HG03064 (cell line): ENCODE data around the gene TEAD1.

Experiments
- ATAC-seq: cut with Tn5 transposase; IDR thresholded peaks from one replicate; pipeline ENCODE4 v1.9.1; 2021; ENCODE audit warnings: low read depth; ENCODE audit not compliant: unreplicated experiment

The TEAD1 gene

GRCh38 chr11:12673924-12674570 is at the start of gene TEAD1:
Gene TEAD1 (plus strand): TSS chr11:12674421.
- ATAC-seq, result peak; percentile 79

GRCh38 chr11:12624595-12624994 is 49.6 kb upstream of the TEAD1 start:
- no peak for ATAC-seq

- ATAC-seq, result no peak
Measured at GRCh38 chr11:12625438-12626071, 48.7 kb upstream of the TEAD1 start.

GRCh38 chr11:12626616-12627015 is 47.6 kb upstream of the TEAD1 start:
- ATAC-seq, result no peak

GRCh38 chr11:12628314-12628713 is 45.9 kb upstream of the TEAD1 start:
- ATAC-seq, result no peak

GRCh38 chr11:12629601-12630313 is 44.5 kb upstream of the TEAD1 start:
- ATAC-seq, result no peak

- ATAC-seq, result no peak
Measured at GRCh38 chr11:12631651-12632050, 42.6 kb upstream of the TEAD1 start.

- ATAC-seq, result no peak
Measured at GRCh38 chr11:12634329-12634728, 39.9 kb upstream of the TEAD1 start.

- no peak for ATAC-seq
Measured at GRCh38 chr11:12636871-12637410, 37.3 kb upstream of the TEAD1 start.

GRCh38 chr11:12639388-12639787 is 34.8 kb upstream of the TEAD1 start:
- no peak for ATAC-seq

GRCh38 chr11:12640355-12640754 is 33.9 kb upstream of the TEAD1 start:
- ATAC-seq, result no peak

- no peak for ATAC-seq
Measured at GRCh38 chr11:12640926-12641849, 33.0 kb upstream of the TEAD1 start.

GRCh38 chr11:12642040-12642439 is 32.2 kb upstream of the TEAD1 start:
- ATAC-seq, result no peak

GRCh38 chr11:12642806-12643428 is 31.3 kb upstream of the TEAD1 start:
- no peak for ATAC-seq

GRCh38 chr11:12646478-12646877 is 27.7 kb upstream of the TEAD1 start:
- ATAC-seq, result no peak

GRCh38 chr11:12653729-12654128 is 20.5 kb upstream of the TEAD1 start:
- ATAC-seq, result no peak

- no peak for ATAC-seq
Measured at GRCh38 chr11:12655842-12656241, 18.4 kb upstream of the TEAD1 start.

GRCh38 chr11:12657336-12657735 is 16.9 kb upstream of the TEAD1 start:
- ATAC-seq, result no peak

- ATAC-seq, result no peak
Measured at GRCh38 chr11:12657981-12658380, 16.2 kb upstream of the TEAD1 start.

GRCh38 chr11:12662101-12662689 is 12.0 kb upstream of the TEAD1 start:
- ATAC-seq, result no peak
